OCI-LY7 (cell line): ENCODE measurements around the gene PCYT1A.

ENCODE experiments used
- EZH2phosphoT487 ChIP-seq: fragments of 200-600 bp; sonication (generic); IDR thresholded peaks from 2 replicates; pipeline ENCODE4 v1.6.1; 2018; ENCODE audit warnings: low read depth, borderline replicate concordance, mild to moderate bottlenecking, mixed run types, antibody characterized with exemption, low read length, moderate library complexity, mixed read lengths
- TF ChIP-seq, protein P1 (sequence below): fragments of 200-600 bp; sonication (generic); conservative IDR thresholded peaks from 2 replicates; pipeline ENCODE4 v1.5.1; 2014; ENCODE audit warnings: mild to moderate bottlenecking, antibody characterized with exemption, low read length, moderate library complexity, mixed read lengths

DNA sequence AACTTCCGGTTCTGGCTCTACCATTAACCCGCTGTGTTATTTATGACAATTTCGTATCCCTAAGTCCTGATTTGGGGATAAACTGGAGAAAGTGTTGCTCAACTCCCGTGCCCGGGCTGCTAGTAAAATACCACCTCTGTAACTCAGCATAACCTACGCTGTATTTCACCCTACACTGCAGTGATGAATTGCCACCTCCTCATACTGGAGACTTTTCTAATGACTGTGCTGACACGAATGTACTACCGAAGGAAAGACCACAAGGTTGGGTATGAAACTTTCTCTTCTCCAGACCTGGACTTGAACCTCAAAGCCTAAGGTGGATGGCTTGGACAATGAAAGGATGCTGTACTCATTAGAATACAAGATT lies 54.7 kb downstream of the PCYT1A start:
- TF ChIP-seq, protein P1, sequence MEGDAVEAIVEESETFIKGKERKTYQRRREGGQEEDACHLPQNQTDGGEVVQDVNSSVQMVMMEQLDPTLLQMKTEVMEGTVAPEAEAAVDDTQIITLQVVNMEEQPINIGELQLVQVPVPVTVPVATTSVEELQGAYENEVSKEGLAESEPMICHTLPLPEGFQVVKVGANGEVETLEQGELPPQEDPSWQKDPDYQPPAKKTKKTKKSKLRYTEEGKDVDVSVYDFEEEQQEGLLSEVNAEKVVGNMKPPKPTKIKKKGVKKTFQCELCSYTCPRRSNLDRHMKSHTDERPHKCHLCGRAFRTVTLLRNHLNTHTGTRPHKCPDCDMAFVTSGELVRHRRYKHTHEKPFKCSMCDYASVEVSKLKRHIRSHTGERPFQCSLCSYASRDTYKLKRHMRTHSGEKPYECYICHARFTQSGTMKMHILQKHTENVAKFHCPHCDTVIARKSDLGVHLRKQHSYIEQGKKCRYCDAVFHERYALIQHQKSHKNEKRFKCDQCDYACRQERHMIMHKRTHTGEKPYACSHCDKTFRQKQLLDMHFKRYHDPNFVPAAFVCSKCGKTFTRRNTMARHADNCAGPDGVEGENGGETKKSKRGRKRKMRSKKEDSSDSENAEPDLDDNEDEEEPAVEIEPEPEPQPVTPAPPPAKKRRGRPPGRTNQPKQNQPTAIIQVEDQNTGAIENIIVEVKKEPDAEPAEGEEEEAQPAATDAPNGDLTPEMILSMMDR: no peak
- no peak for TF ChIP-seq EZH2phosphoT487
